GM21786 (cell line): Measurements from ENCODE around the gene TTC8.
"Not testable (repeated sequence)": the region's sequence is repeated elsewhere in the genome, so short reads cannot be mapped to it uniquely, and the experiment has no call there.

Experiments
- ATAC-seq: cut with Tn5 transposase; IDR thresholded peaks from one replicate; pipeline ENCODE4 v1.9.1; 2021; ENCODE audit not compliant: unreplicated experiment

TTC8 gene

GRCh38 chr14:88823968-88824313 lies 510 bp upstream of the TTC8 start:
- peak; percentile 1 for ATAC-seq

GRCh38 chr14:88825078-88825458 lies 617 bp downstream of the TTC8 start:
- ATAC-seq = no peak

GRCh38 chr14:88825503-88825902 lies 1.1 kb downstream of the TTC8 start:
- ATAC-seq = no peak

- ATAC-seq = no peak
These were observed 4.7 kb downstream of the TTC8 start for GRCh38 chr14:88829188-88829587.

- no peak for ATAC-seq
These were observed 5.3 kb downstream of the TTC8 start for GRCh38 chr14:88829685-88830302.

GRCh38 chr14:88831284-88831683 lies 6.8 kb downstream of the TTC8 start:
- no peak for ATAC-seq

GRCh38 chr14:88834883-88835431 lies 10.5 kb downstream of the TTC8 start:
- ATAC-seq = no peak

- no peak for ATAC-seq
These were observed 11.2 kb downstream of the TTC8 start for GRCh38 chr14:88835661-88836060.

- ATAC-seq = no peak
These were observed 13.0 kb downstream of the TTC8 start for GRCh38 chr14:88837495-88837894.

- ATAC-seq = no peak
These were observed 13.6 kb downstream of the TTC8 start for GRCh38 chr14:88838015-88838414.

GRCh38 chr14:88840926-88841325 lies 16.5 kb downstream of the TTC8 start:
- no peak for ATAC-seq

GRCh38 chr14:88841741-88842140 lies 17.3 kb downstream of the TTC8 start:
- no peak for ATAC-seq

- ATAC-seq = no peak
These were observed 18.0 kb downstream of the TTC8 start for GRCh38 chr14:88842414-88842813.

- no peak for ATAC-seq
These were observed 20.6 kb downstream of the TTC8 start for GRCh38 chr14:88844980-88845491.

- no peak for ATAC-seq
These were observed 24.1 kb downstream of the TTC8 start for GRCh38 chr14:88848571-88848970.

- no peak for ATAC-seq
These were observed 25.3 kb downstream of the TTC8 start for GRCh38 chr14:88849716-88850115.

GRCh38 chr14:88851587-88851986 lies 27.1 kb downstream of the TTC8 start:
- no peak for ATAC-seq

GRCh38 chr14:88852632-88853031 lies 28.2 kb downstream of the TTC8 start:
- no peak for ATAC-seq

GRCh38 chr14:88853129-88853528 lies 28.7 kb downstream of the TTC8 start:
- no peak for ATAC-seq

- ATAC-seq = no peak
These were observed 32.4 kb downstream of the TTC8 start for GRCh38 chr14:88856786-88857366.

- not testable (repeated sequence) for ATAC-seq
These were observed 33.4 kb downstream of the TTC8 start for GRCh38 chr14:88857861-88858260.

GRCh38 chr14:88859118-88859517 lies 34.7 kb downstream of the TTC8 start:
- ATAC-seq = not testable (repeated sequence)

GRCh38 chr14:88863167-88863566 lies 38.7 kb downstream of the TTC8 start:
- ATAC-seq = no peak
